Measurements from ENCODE around the gene PUS7L.

DNA sequence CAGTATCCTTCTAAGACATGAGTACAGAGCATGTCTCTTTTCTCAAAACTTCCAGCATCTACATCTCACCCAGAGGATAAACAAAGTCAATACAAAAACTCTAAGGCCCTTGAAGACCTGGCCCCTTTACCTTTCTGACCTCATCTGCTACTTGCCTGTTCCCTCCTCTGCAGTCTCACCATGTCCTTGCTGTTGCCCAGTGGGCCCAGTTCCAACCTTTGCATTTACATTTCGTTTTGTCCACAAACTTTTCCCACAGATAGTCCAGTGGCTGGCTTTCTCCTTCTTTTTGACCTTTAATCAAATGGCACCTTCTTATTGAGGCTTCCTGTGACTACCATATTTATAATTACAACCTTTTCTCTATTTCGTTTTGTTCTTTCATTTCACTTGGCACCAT is 1.8 kb upstream of the PUS7L start:
- TF ChIP-seq, protein P1, sequence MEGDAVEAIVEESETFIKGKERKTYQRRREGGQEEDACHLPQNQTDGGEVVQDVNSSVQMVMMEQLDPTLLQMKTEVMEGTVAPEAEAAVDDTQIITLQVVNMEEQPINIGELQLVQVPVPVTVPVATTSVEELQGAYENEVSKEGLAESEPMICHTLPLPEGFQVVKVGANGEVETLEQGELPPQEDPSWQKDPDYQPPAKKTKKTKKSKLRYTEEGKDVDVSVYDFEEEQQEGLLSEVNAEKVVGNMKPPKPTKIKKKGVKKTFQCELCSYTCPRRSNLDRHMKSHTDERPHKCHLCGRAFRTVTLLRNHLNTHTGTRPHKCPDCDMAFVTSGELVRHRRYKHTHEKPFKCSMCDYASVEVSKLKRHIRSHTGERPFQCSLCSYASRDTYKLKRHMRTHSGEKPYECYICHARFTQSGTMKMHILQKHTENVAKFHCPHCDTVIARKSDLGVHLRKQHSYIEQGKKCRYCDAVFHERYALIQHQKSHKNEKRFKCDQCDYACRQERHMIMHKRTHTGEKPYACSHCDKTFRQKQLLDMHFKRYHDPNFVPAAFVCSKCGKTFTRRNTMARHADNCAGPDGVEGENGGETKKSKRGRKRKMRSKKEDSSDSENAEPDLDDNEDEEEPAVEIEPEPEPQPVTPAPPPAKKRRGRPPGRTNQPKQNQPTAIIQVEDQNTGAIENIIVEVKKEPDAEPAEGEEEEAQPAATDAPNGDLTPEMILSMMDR (IDR thresholded peaks at IDR 0.05), result no peak
- TF ChIP-seq TCF7L2 (IDR thresholded peaks at IDR 0.05; ENCODE audit: low read depth, low read length) (no peak), POLR2AphosphoS5 (IDR thresholded peaks at IDR 0.05; ENCODE audit: low read depth, low read length) (no peak)

Measured in Panc1 (cell line).